IPS-NIHi7 (cell line): ENCODE results near the gene KCNN1.
"Not testable (repeated sequence)": the region's sequence is repeated elsewhere in the genome, so short reads cannot be mapped to it uniquely, and the experiment has no call there.

Experiments used
- DNase-seq: peaks from one replicate; pipeline ENCODE4 v3.0.0; 2012; ENCODE audit warnings: mixed read lengths; ENCODE audit errors: extremely low spot score

The KCNN1 gene

DNA sequence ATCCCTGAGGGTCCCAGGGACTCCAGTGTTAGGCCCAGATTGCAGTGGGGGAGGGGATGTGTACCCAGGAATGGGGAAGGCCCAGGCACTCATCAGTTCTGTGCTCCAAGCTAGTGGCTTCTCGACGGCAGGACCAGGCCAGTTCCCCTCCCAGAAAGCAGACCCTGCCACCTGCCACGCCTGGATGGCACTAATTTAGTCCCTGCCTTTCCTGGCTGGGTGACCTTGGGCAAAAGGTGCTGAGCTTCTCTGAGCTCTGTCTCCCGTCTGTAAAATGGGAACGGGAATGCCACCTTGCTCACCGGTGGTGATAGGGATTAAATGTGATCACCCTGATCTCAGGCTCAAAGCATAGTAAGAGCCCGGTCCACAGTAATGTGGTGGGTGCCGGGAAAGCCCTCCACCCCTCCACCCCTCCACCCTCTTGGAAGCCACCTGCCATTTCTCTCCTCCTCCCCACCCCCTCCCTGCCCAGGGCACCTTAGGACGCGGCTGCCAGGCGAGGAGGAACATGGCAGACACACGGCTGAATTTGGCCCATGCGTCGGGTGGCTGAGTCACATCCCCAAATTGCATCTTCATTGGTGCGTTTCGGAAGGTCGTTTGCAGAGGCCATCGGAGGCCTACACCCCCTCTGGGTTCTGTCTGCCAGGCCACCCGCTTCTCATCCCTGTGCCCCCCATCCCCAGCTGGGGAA is 2.3 kb downstream of the KCNN1 start:
- no peak for DNase-seq

GRCh38 chr19:17972230-17972629 is 5.3 kb downstream of the KCNN1 start:
- DNase-seq = no peak

- no peak for DNase-seq
Measured at GRCh38 chr19:17973759-17974158, 6.9 kb downstream of the KCNN1 start.

- no peak for DNase-seq
Measured at GRCh38 chr19:17974551-17974950, 7.6 kb downstream of the KCNN1 start.

GRCh38 chr19:17975032-17975431 is 8.1 kb downstream of the KCNN1 start:
- DNase-seq = no peak

GRCh38 chr19:17977021-17977420 is 10.1 kb downstream of the KCNN1 start:
- no peak for DNase-seq

DNA sequence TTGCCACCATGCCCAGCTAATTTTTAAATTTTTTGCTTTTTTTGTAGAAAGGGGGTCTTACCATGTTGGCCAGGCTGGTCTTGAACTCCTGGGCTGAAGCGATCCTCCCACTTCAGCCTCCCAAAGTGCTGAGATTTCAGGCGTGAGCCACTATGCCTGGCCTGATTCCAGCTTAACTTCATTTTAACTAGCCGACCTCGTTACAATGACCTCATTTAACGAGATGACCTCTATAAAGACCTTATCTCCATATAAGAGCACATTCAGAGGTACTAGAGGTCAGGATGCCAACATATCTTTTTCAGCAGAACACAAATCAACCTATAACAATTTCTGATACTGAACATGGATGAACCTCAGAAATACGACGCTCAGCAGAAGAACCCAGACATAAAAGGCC is 10.6 kb downstream of the KCNN1 start:
- no peak for DNase-seq

DNA sequence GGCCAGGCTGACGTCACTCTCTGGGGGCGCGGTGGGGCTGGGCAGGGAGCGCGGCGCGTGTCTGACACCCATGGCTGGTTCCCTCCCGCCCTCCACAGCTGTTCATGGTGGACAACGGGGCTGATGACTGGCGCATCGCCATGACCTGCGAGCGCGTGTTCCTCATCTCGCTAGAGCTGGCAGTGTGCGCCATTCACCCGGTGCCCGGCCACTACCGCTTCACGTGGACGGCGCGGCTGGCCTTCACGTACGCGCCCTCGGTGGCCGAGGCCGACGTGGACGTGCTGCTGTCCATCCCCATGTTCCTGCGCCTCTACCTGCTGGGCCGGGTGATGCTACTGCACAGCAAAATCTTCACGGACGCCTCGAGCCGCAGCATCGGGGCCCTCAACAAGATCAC is 14.7 kb downstream of the KCNN1 start:
- DNase-seq = no peak

GRCh38 chr19:17982430-17982829 is 15.5 kb downstream of the KCNN1 start:
- no peak for DNase-seq

- DNase-seq = no peak
Measured at GRCh38 chr19:17985037-17985818, 18.3 kb downstream of the KCNN1 start.

DNA sequence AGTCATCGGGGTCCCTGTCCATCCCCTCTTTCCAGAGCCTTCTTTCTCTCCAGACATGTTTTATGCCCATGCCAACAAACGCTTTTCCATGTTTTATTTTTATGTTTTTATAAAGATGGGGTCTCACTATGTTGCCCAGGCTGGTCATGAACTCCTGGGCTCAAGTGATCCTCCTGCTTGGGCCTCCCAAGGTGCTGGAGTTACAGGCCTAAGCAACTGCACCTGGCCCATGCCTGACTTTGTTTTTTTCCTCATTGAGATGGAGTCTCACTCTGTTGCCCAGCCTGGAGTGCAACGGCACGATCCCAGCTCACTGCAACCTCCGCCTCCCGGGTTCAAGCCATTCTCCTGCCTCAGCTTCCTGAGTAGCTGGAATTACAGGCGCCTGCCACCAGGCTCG is 19.7 kb downstream of the KCNN1 start:
- not testable (repeated sequence) for DNase-seq

GRCh38 chr19:17988161-17988560 is 21.3 kb downstream of the KCNN1 start:
- DNase-seq = no peak

DNA sequence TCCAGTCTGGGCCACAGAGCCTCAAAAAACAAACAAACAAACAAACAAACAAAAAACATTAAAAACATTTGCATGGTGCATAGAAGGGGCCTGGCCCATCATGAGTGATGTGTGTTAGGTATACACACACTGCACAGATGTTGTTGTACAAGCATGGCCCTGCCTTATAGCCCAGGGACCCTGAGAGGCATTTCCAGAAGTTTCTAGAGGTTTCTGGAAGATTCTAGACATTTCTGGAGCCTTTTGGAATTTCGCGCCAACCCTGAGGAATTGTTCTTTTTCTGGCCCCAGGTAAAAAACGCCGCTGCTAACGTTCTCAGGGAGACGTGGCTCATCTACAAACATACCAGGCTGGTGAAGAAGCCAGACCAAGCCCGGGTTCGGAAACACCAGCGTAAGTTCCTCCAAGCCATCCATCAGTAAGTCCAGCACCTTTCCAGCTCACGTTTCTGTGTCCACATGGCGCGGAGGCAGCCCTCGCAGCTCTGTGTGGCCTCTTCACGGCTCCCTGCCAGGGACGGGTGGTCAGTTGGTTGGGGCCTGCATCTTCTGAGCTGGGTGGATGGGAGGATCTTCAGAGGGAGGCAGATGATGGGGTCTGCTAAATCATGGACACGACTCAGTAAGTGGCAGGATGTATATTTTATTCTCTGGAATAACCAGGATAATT is 22.7 kb downstream of the KCNN1 start:
- no peak for DNase-seq

GRCh38 chr19:17993076-17993813 is 26.3 kb downstream of the KCNN1 start:
- no peak for DNase-seq

- peak; percentile 93 for DNase-seq
Measured at GRCh38 chr19:17996826-17997316, 30.0 kb downstream of the KCNN1 start.

DNA sequence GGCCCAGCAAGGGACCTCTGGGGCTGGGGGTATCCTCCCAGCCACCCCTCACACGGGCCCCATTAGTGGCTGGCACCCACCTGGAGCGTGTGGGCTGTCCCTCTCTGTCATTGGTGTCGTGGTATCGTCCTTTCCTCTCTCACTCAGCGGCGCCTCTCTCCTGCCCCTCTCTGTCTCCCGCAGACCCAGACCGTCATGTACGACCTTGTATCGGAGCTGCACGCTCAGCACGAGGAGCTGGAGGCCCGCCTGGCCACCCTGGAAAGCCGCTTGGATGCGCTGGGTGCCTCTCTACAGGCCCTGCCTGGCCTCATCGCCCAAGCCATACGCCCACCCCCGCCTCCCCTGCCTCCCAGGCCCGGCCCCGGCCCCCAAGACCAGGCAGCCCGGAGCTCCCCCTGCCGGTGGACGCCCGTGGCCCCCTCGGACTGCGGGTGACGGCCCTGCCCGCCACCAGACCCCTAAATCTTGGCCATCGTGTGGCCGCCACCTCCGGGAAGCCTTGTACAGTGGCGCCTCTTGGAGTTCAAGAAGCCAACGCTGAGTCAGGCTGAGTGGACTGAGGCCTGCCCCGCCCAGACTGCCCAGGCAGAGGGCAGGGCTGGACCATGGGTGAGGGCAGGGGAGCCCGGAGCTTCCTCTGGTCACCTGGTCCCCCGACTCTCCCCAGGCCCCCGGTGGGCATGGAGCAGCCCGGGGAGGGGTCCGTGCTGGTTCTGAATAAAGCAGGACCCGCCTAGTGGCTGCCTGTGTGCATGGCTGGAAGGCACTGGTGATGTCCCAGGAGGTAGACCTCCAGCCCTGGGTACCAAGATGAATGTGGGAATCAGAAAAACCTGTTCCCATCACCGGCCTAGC is 31.3 kb downstream of the KCNN1 start:
- DNase-seq = peak; percentile 61

GRCh38 chr19:17998827-17999150 is 31.9 kb downstream of the KCNN1 start:
- DNase-seq = no peak

- DNase-seq = no peak
Measured at GRCh38 chr19:17999684-18000479, 33.0 kb downstream of the KCNN1 start.

GRCh38 chr19:18000480-18000914 is 33.6 kb downstream of the KCNN1 start:
- no peak for DNase-seq
